IMR-90 (cell line): ENCODE measurements around the gene TMF1. TPM values are rescaled to one million over a fixed set of nuclear protein-coding genes. Genes with fewer than 3 reads are reported as not detected.

Experiments
- ATAC-seq: fragments of 200-7000 bp; cut with Tn5 transposase; 2 replicates; pipeline ENCODE4 v1.9.1; 2020; ENCODE audit warnings: low read depth, mild to moderate bottlenecking, moderate library complexity
- BruUV-seq: library from RNA; stranded (reverse); fragments of 400-500 nt; replicated peaks from 2 replicates; lab custom pipeline; 2021; lab: Mats Ljungman, UMichigan
- CTCF ChIA-PET: fragments of 300-600 bp; formaldehyde crosslinking; extraction: SDS; loops from one replicate; lab custom pipeline; 2021; ENCODE audit warnings: antibody characterized with exemption; lab: Yijun Ruan, JAX
- POLR2A ChIA-PET: fragments of 300-600 bp; sonication (Branson Sonifier 250); formaldehyde crosslinking; loops from one replicate; lab custom pipeline; 2022; ENCODE audit warnings: antibody characterized with exemption; ENCODE audit not compliant: unreplicated experiment; lab: Charles Lee
- DNase-seq: peaks from one replicate; pipeline ENCODE4 v3.0.0; 2013
- H2AFZ ChIP-seq: replicated peaks from 2 replicates; pipeline ENCODE3; 2013; ENCODE audit warnings: low read length, mild to moderate bottlenecking; ENCODE audit not compliant: poor library complexity
- H2AK5ac ChIP-seq: 2 replicates; pipeline ENCODE4 v1.6.1; 2013; ENCODE audit warnings: low read depth, low read length, inconsistent platforms
- H2AK9ac ChIP-seq: replicated peaks from 2 replicates; pipeline ENCODE3; 2013; ENCODE audit warnings: mild to moderate bottlenecking, low read depth, low read length, moderate library complexity; ENCODE audit not compliant: poor library complexity
- H2BK120ac ChIP-seq: 2 replicates; pipeline ENCODE4 v1.6.1; 2013; ENCODE audit warnings: low read depth, low read length, inconsistent platforms
- H2BK15ac ChIP-seq: 3 replicates; pipeline ENCODE4 v1.6.1; 2013; ENCODE audit warnings: low read depth, low read length, inconsistent platforms
- H2BK20ac ChIP-seq: 2 replicates; pipeline ENCODE4 v1.6.1; 2013; ENCODE audit warnings: low read depth, mild to moderate bottlenecking, inconsistent platforms, low read length, moderate library complexity
- H2BK5ac ChIP-seq: 2 replicates; pipeline ENCODE4 v1.6.1; 2013; ENCODE audit warnings: mild to moderate bottlenecking, low read depth, low read length, inconsistent platforms; ENCODE audit not compliant: poor library complexity, severe bottlenecking
- H3K14ac ChIP-seq: replicated peaks from 2 replicates; pipeline ENCODE4 v1.6.1; 2013; ENCODE audit warnings: low read depth, low read length, inconsistent platforms
- H3K18ac ChIP-seq: 2 replicates; pipeline ENCODE4 v1.6.1; 2013; ENCODE audit warnings: low read depth, low read length, control low read depth
- H3K23ac ChIP-seq: 2 replicates; pipeline ENCODE4 v1.6.1; 2013; ENCODE audit warnings: low read depth, low read length, inconsistent platforms
- H3K27ac ChIP-seq: 2 replicates; pipeline ENCODE4 v1.5.1; 2013; ENCODE audit warnings: mild to moderate bottlenecking, control low read depth, low read length; ENCODE audit not compliant: insufficient read depth
- H3K27me3 ChIP-seq: 2 replicates; pipeline ENCODE4 v1.6.1; 2013; ENCODE audit warnings: low read length; ENCODE audit not compliant: control insufficient read depth, insufficient read depth
- H3K36me3 ChIP-seq: 2 replicates; pipeline ENCODE4 v1.6.1; 2013; ENCODE audit warnings: low read length, mixed read lengths; ENCODE audit not compliant: control insufficient read depth, insufficient read depth
- H3K4ac ChIP-seq: 2 replicates; pipeline ENCODE4 v1.6.1; 2013; ENCODE audit warnings: low read depth, low read length, inconsistent platforms
- H3K4me1 ChIP-seq: 2 replicates; pipeline ENCODE4 v1.6.1; 2013; ENCODE audit warnings: low read length, mixed read lengths; ENCODE audit not compliant: control insufficient read depth, insufficient read depth
- H3K4me2 ChIP-seq: 2 replicates; pipeline ENCODE4 v1.6.1; 2013; ENCODE audit warnings: low read depth, mild to moderate bottlenecking, control low read depth, low read length, moderate library complexity
- H3K4me3 ChIP-seq: 2 replicates; pipeline ENCODE4 v1.5.1; 2013; ENCODE audit warnings: low read depth, mild to moderate bottlenecking, control low read depth, low read length, moderate library complexity; ENCODE audit not compliant: insufficient read depth
- H3K56ac ChIP-seq: 2 replicates; pipeline ENCODE4 v1.6.1; 2013; ENCODE audit warnings: low read length, inconsistent platforms; ENCODE audit not compliant: insufficient read depth; ENCODE audit errors: extremely low read depth
- H3K79me1 ChIP-seq, 2 experiments: 2 replicates each; pipeline ENCODE4 v1.6.1; 2013; ENCODE audit warnings: low read length in 2 of 2, inconsistent platforms in 1 of 2, low read depth in 1 of 2
- H3K9ac ChIP-seq: 2 replicates; pipeline ENCODE4 v1.6.1; 2013; ENCODE audit warnings: low read depth, low read length, control low read depth
- H3K9me1 ChIP-seq: 2 replicates; pipeline ENCODE4 v1.6.1; 2013; ENCODE audit warnings: low read length, inconsistent platforms; ENCODE audit not compliant: insufficient read depth
- H3K9me3 ChIP-seq: 2 replicates; pipeline ENCODE4 v1.6.1; 2013; ENCODE audit warnings: low read length; ENCODE audit not compliant: control insufficient read depth, insufficient read depth
- H4K20me1 ChIP-seq: 2 replicates; pipeline ENCODE4 v1.6.1; 2013; ENCODE audit warnings: low read length, inconsistent platforms; ENCODE audit not compliant: insufficient read depth
- H4K5ac ChIP-seq: 2 replicates; pipeline ENCODE4 v1.6.1; 2013; ENCODE audit warnings: mild to moderate bottlenecking, low read depth, low read length, control low read depth
- H4K8ac ChIP-seq, 2 experiments: 2 replicates each; pipeline ENCODE4 v1.6.1; 2013; ENCODE audit warnings: low read depth in 2 of 2, low read length in 2 of 2, control low read depth in 1 of 2, inconsistent platforms in 1 of 2
- H4K91ac ChIP-seq: 2 replicates; pipeline ENCODE4 v1.6.1; 2013; ENCODE audit warnings: low read depth, low read length, inconsistent platforms; ENCODE audit not compliant: insufficient read depth
- BHLHE40 ChIP-seq: fragments of 150-350 bp; IDR thresholded peaks from 2 replicates; pipeline ENCODE4 v1.6.1; 2016; ENCODE audit warnings: mild to moderate bottlenecking, low read depth, low read length
- CEBPB ChIP-seq: IDR thresholded peaks from 2 replicates; pipeline ENCODE4 v1.6.1; 2012; ENCODE audit warnings: low read depth, low read length, improper control_type of control experiment
- CHD1 ChIP-seq: IDR thresholded peaks from 2 replicates; pipeline ENCODE4 v1.6.1; 2012; ENCODE audit warnings: low read depth, low read length, improper control_type of control experiment
- CTCF ChIP-seq: conservative IDR thresholded peaks from 2 replicates; pipeline ENCODE4 v1.5.1; 2012; ENCODE audit warnings: mild to moderate bottlenecking, low read depth, low read length, improper control_type of control experiment
- ELK1 ChIP-seq: fragments of 150-350 bp; IDR thresholded peaks from 2 replicates; pipeline ENCODE4 v1.6.1; 2016; ENCODE audit warnings: low read depth, mild to moderate bottlenecking, low read length, moderate library complexity, borderline replicate concordance
- FOS ChIP-seq: fragments of 150-350 bp; IDR thresholded peaks from 2 replicates; pipeline ENCODE4 v1.6.1; 2016; ENCODE audit warnings: low read depth, low read length
- MAFK ChIP-seq: IDR thresholded peaks from 2 replicates; pipeline ENCODE4 v1.6.1; 2012; ENCODE audit warnings: low read depth, low read length, improper control_type of control experiment
- MAZ ChIP-seq: IDR thresholded peaks from 2 replicates; pipeline ENCODE4 v1.6.1; 2012; ENCODE audit warnings: low read depth, mild to moderate bottlenecking, low read length, improper control_type of control experiment, moderate library complexity, borderline replicate concordance
- MXI1 ChIP-seq: IDR thresholded peaks from 2 replicates; pipeline ENCODE4 v1.6.1; 2012; ENCODE audit warnings: low read depth, mild to moderate bottlenecking, low read length, moderate library complexity, borderline replicate concordance
- NFE2L2 ChIP-seq: fragments of 150-350 bp; IDR thresholded peaks from 2 replicates; pipeline ENCODE4 v1.6.1; 2016; ENCODE audit warnings: low read depth, mild to moderate bottlenecking, low read length
- POLR2A ChIP-seq: IDR thresholded peaks from 2 replicates; pipeline ENCODE4 v1.6.1; 2012; ENCODE audit warnings: mild to moderate bottlenecking, low read depth, low read length
- RAD21 ChIP-seq: IDR thresholded peaks from 2 replicates; pipeline ENCODE4 v1.6.1; 2012; ENCODE audit warnings: low read length, improper control_type of control experiment
- RCOR1 ChIP-seq: IDR thresholded peaks from 2 replicates; pipeline ENCODE4 v1.6.1; 2012; ENCODE audit warnings: mild to moderate bottlenecking, low read length, improper control_type of control experiment; ENCODE audit not compliant: insufficient replicate concordance
- RFX5 ChIP-seq: IDR thresholded peaks from 2 replicates; pipeline ENCODE4 v1.8.0; 2012; ENCODE audit warnings: low read depth, mild to moderate bottlenecking, low read length, moderate library complexity
- SMC3 ChIP-seq: fragments of 150-350 bp; IDR thresholded peaks from 2 replicates; pipeline ENCODE4 v1.6.1; 2016; ENCODE audit warnings: low read depth, mild to moderate bottlenecking, antibody characterized with exemption, low read length, moderate library complexity
- USF2 ChIP-seq: fragments of 150-350 bp; IDR thresholded peaks from 2 replicates; pipeline ENCODE4 v1.6.1; 2017; ENCODE audit warnings: mild to moderate bottlenecking, antibody characterized with exemption, low read length, low read depth
- WGBS, 2 experiments: methylation state at CpG; one replicate each; pipeline versions ENCODE4 v1.1.5 to v1.1.7; 2013; ENCODE audit warnings: missing lambda C conversion rate in 2 of 2; ENCODE audit not compliant: insufficient read length in 1 of 2; ENCODE audit errors: extremely low coverage in 2 of 2; 5-methylcytosine and 5-hydroxymethylcytosine counted together
- dilution Hi-C: fragments of 300-500 bp; cut with HindIII; formaldehyde crosslinking; loops from one replicate; pipeline ENCODE4 v1.14.3; 2018; ENCODE audit warnings: low sequenced_read_pairs; ENCODE audit not compliant: unreplicated experiment
- in situ Hi-C: fragments of 300-500 bp; cut with MboI; formaldehyde crosslinking; loops from 3 replicates; pipeline ENCODE4 v1.14.3; 2019; ENCODE audit warnings: low sequenced_read_pairs, inconsistent platforms, mixed read lengths
- intact Hi-C: fragments of 100-400 bp; cut with micrococcal nuclease; formaldehyde crosslinking; loops from 2 replicates; pipeline ENCODE4 v1.10.0; 2022
- polyA plus RNA-seq, 3 experiments: library from polyadenylated mRNA; depleted of rRNA; stranded (reverse); fragments of >200 nt; gene quantifications; 2 replicates each; pipeline ENCODE4 v1.2.3, GENCODE V29; 2012; ENCODE audit warnings: low replicate concordance in 1 of 3
- total RNA-seq: library from RNA; depleted of rRNA; stranded (reverse); fragments of >200 nt; gene quantifications from 2 replicates; pipeline ENCODE4 v1.2.3, GENCODE V29; 2012

The TMF1 gene
- total and polyA plus RNA-seq, 2 of the 4 experiments (the other 2 are of a cell fraction), result 12.4 to 39.1 TPM

GRCh38 chr3:69072928-69073327 is 20.8 kb upstream of the TMF1 start:
- Histone ChIP-seq H3K36me3 (peaks cover 17% of the 10 kb centered on the region), H3K56ac (no peak overlapping the region), H3K9me3 (no peaks in the 10 kb centered on the region), H2BK20ac (no peak overlapping the region), H3K4me3 (no peak overlapping the region), H4K8ac (no peak overlapping the region), H2AK5ac (no peak overlapping the region), H2BK120ac (no peak overlapping the region), H4K91ac (no peak overlapping the region), H3K4me2 (no peak overlapping the region), H3K4ac (no peak overlapping the region), H3K27me3 (no peaks in the 10 kb centered on the region), H3K23ac (no peak overlapping the region), H3K27ac (no peak overlapping the region), H2BK5ac (no peak overlapping the region), H3K14ac (no peak overlapping the region), H3K4me1 (0 out of 2 replicates have a peak, but pooled peaks cover 2% of the 10 kb centered on the region), H2AFZ (no peak overlapping the region), H2BK15ac (no peak overlapping the region), H3K9me1 (no peaks in the 10 kb centered on the region), H3K18ac (no peak overlapping the region), H4K5ac (no peak overlapping the region), H4K20me1 (peaks cover 4% of the 10 kb centered on the region; the same call in 1 of the 2 replicates), H3K9ac (no peak overlapping the region), H2AK9ac (no peak overlapping the region), H3K79me1 (peaks cover 9 to 37% of the 10 kb centered on the region in 2 experiments; a peak in 3 of 4 replicates)
- POLR2A ChIA-PET, result no interaction called here
- no peak for TF ChIP-seq SMC3
- no peak for TF ChIP-seq RAD21
- TF ChIP-seq USF2, result no peak
- no peak for TF ChIP-seq FOS
- no peak for TF ChIP-seq POLR2A
- no peak for TF ChIP-seq MAZ
- TF ChIP-seq NFE2L2, result no peak
- no peak for TF ChIP-seq CEBPB
- no peak for TF ChIP-seq MXI1
- no peak for TF ChIP-seq RFX5
- TF ChIP-seq BHLHE40, result no peak
- TF ChIP-seq ELK1, result no peak
- no peak for TF ChIP-seq CTCF
- no peak for TF ChIP-seq CHD1
- no peak for TF ChIP-seq RCOR1
- no peak for TF ChIP-seq MAFK
- CTCF ChIA-PET, result no interaction called here
- ATAC-seq (no peak), DNase-seq (no peak)
- no TSS peak for BruUV-seq
- dilution Hi-C loops (no loop called here), intact Hi-C loops (no loop called here), in situ Hi-C loops (no loop called here)
- 92% methylated on average over 2 of the region's 3 CpGs; no CpG with 5 or more reads in 1 of the 2 experiments for WGBS, 2 experiments
